ENCODE measurements around the gene FN3KRP.

FN3KRP gene

DNA sequence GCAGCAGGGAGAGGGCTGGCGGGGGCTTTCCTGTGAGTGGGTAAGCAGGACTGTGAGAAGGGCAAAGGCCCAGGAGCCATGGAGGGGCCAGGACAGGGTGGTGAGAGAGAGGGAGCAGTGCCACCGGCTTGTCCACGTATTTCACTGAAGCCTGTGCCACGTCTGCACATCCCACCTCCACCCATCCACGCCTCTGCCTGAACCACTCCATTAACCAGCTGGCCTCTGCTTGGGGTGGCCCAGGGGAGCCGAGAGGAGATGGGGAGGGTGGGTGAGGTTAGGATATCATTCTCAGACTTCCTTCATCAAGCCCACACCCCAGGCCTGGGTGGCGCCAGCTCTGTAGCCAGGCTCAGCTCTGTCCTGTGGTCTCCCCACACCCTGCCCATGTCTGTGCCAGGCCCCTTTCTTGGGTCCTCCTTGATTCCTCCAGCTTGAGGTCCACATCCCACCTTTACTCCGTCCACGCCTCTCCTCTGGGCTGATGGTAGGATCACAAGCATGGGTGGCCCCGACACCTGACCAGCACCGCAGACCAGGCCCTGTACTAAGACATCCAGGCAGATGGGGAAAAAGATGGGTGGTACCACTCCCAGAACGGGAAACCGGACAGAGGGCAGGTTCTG is 15.7 kb downstream of the FN3KRP start:
- no peak for TF ChIP-seq POLR2AphosphoS5 (IDR thresholded peaks at IDR 0.05; ENCODE audit: low read depth, low read length)
- TF ChIP-seq FOXP2 (optimal IDR thresholded peaks at IDR 0.05; ENCODE audit: borderline replicate concordance, extremely low read depth, extremely low read length, insufficient read depth), result no peak
- TF ChIP-seq, protein P1, sequence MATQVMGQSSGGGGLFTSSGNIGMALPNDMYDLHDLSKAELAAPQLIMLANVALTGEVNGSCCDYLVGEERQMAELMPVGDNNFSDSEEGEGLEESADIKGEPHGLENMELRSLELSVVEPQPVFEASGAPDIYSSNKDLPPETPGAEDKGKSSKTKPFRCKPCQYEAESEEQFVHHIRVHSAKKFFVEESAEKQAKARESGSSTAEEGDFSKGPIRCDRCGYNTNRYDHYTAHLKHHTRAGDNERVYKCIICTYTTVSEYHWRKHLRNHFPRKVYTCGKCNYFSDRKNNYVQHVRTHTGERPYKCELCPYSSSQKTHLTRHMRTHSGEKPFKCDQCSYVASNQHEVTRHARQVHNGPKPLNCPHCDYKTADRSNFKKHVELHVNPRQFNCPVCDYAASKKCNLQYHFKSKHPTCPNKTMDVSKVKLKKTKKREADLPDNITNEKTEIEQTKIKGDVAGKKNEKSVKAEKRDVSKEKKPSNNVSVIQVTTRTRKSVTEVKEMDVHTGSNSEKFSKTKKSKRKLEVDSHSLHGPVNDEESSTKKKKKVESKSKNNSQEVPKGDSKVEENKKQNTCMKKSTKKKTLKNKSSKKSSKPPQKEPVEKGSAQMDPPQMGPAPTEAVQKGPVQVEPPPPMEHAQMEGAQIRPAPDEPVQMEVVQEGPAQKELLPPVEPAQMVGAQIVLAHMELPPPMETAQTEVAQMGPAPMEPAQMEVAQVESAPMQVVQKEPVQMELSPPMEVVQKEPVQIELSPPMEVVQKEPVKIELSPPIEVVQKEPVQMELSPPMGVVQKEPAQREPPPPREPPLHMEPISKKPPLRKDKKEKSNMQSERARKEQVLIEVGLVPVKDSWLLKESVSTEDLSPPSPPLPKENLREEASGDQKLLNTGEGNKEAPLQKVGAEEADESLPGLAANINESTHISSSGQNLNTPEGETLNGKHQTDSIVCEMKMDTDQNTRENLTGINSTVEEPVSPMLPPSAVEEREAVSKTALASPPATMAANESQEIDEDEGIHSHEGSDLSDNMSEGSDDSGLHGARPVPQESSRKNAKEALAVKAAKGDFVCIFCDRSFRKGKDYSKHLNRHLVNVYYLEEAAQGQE (IDR thresholded peaks at IDR 0.05; ENCODE audit: insufficient read depth in 1 of 2, low read depth in 2 of 2, low read length in 2 of 2), result no peak
- no peak for TF ChIP-seq SIN3A (IDR thresholded peaks at IDR 0.05; ENCODE audit: borderline replicate concordance, insufficient read depth, low read length)

DNA sequence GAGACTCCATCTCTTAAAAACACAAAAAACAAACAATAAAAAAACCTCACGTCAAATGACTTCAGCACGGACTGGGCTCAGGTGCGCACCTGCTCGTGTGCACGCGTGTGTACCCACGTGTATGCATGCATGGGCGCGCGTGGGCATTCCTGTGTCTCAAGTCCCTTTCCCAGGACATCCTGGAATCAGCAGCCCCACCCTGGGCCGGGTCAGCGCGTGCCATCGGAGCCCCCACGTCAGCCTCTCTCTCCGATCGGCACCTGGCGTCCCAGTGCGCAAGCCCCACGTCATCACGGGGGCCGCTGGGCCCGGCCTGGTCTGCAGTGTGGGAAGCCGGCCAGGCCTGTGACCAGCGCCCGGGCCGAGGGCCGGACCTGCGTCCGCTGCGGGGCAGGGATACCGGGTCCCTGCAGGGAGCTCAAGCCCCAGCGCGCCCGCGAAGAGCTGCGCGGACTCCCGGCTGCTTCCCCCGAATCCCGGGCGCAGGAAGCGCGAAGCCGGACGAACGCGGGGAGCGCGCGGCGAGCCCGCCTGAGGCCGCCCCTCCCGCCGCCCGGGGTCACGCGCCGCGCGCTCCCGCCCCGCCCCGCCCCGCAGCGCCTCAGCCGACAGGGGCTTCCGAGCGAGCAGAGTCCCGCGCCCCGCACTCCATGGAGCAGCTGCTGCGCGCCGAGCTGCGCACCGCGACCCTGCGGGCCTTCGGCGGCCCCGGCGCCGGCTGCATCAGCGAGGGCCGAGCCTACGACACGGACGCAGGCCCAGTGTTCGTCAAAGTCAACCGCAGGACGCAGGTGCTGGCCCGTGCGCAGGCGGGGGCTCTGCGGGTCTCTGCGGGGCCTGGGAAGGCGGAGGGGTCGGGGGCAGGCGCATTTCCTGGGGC is 18.7 kb downstream of the FN3KRP start, which contains the start of gene FN3K:
Gene FN3K, plus strand, starts transcription at position 629 of the 880 bp plus-strand sequence. Its CDS starts 22 bp downstream, at position 651.
- TF ChIP-seq FOXP2 (optimal IDR thresholded peaks at IDR 0.05; ENCODE audit: borderline replicate concordance, extremely low read depth, extremely low read length, insufficient read depth), result no peak
- TF ChIP-seq SIN3A (IDR thresholded peaks at IDR 0.05; ENCODE audit: borderline replicate concordance, insufficient read depth, low read length), result no peak
- TF ChIP-seq POLR2AphosphoS5 (IDR thresholded peaks at IDR 0.05; ENCODE audit: low read depth, low read length), result peak; percentile 70
- TF ChIP-seq, protein P1 (IDR thresholded peaks at IDR 0.05; ENCODE audit: insufficient read depth in 1 of 2, low read depth in 2 of 2, low read length in 2 of 2), result no peak
- no peak for TF ChIP-seq TAF1 (IDR thresholded peaks at IDR 0.05; ENCODE audit: borderline replicate concordance, insufficient read depth, low read length)

- no peak for TF ChIP-seq TAF1 (IDR thresholded peaks at IDR 0.05; ENCODE audit: borderline replicate concordance, insufficient read depth, low read length)
- TF ChIP-seq, protein P1 (IDR thresholded peaks at IDR 0.05; ENCODE audit: insufficient read depth in 1 of 2, low read depth in 2 of 2, low read length in 2 of 2), result no peak
- no peak for TF ChIP-seq SIN3A (IDR thresholded peaks at IDR 0.05; ENCODE audit: borderline replicate concordance, insufficient read depth, low read length)
- TF ChIP-seq FOXP2 (optimal IDR thresholded peaks at IDR 0.05; ENCODE audit: borderline replicate concordance, extremely low read depth, extremely low read length, insufficient read depth), result no peak
- no peak for TF ChIP-seq POLR2AphosphoS5 (IDR thresholded peaks at IDR 0.05; ENCODE audit: low read depth, low read length)
Measured at GRCh38 chr17:82736511-82737185, 20.1 kb downstream of the FN3KRP start.

- TF ChIP-seq, protein P1 (IDR thresholded peaks at IDR 0.05; ENCODE audit: insufficient read depth in 1 of 2, low read depth in 2 of 2, low read length in 2 of 2), result no peak
- TF ChIP-seq TAF1 (IDR thresholded peaks at IDR 0.05; ENCODE audit: borderline replicate concordance, insufficient read depth, low read length) (no peak), SIN3A (IDR thresholded peaks at IDR 0.05; ENCODE audit: borderline replicate concordance, insufficient read depth, low read length) (no peak), FOXP2 (optimal IDR thresholded peaks at IDR 0.05; ENCODE audit: borderline replicate concordance, extremely low read depth, extremely low read length, insufficient read depth) (no peak), POLR2AphosphoS5 (IDR thresholded peaks at IDR 0.05; ENCODE audit: low read depth, low read length) (no peak)
Measured at GRCh38 chr17:82737967-82738877, 21.7 kb downstream of the FN3KRP start.
